Brain microvascular endothelial cell (primary cell): Measurements from ENCODE around the gene GDPD1.

Source experiments
- DNase-seq: peaks from one replicate; pipeline ENCODE4 v3.0.0-alpha.2; 2020
- H3K27ac ChIP-seq: fragments of 250-450 bp; sonication (Bioruptor Pico); 2 replicates; pipeline ENCODE4 v1.5.1; 2020; ENCODE audit warnings: mild to moderate bottlenecking, moderate library complexity
- H3K27me3 ChIP-seq: fragments of 250-450 bp; sonication (Bioruptor Pico); replicated peaks from 2 replicates; pipeline ENCODE4 v1.5.1; 2020; ENCODE audit warnings: mild to moderate bottlenecking
- H3K36me3 ChIP-seq: fragments of 250-450 bp; sonication (Bioruptor Pico); replicated peaks from 2 replicates; pipeline ENCODE4 v1.5.1; 2020; ENCODE audit warnings: mild to moderate bottlenecking
- H3K4me3 ChIP-seq: 2 replicates; pipeline ENCODE4 v1.5.1; 2011; ENCODE audit warnings: low read depth, mild to moderate bottlenecking, control low read depth, low read length, moderate library complexity
- in situ Hi-C: cut with HindIII; loops from 2 replicates; pipeline ENCODE4 v1.10.0; 2017; ENCODE audit warnings: low sequenced_read_pairs, low pct_ligation_motif_present
- TF ChIP-seq, protein P1 (sequence below): IDR thresholded peaks from 2 replicates; pipeline ENCODE4 v1.5.1; 2011; ENCODE audit warnings: low read depth, mild to moderate bottlenecking, moderate library complexity, low read length, control low read depth, inconsistent platforms; ENCODE audit errors: missing control alignments

GDPD1 gene

DNA sequence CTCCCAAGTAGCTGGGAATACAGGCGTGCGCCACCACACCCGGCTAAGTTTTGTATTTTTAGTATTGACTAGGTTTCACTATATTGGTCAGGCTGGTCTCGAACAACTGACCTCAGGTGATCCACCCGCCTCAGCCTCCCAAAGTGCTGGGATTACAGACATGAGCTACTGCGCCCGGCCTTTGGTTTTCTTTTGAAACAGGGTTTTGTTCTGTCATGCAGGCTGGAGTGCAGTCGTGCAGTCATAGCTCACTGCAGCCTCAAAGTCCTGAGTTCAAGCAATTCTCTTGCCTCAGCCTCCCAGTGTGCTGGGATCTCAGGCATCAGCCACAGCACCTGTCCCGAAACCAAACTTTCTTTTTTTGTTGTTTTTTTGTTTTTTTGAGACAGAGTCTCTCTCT, 39.7 kb upstream of the GDPD1 start:
- in situ Hi-C loops: no loop called here
- no peak for DNase-seq
- Histone ChIP-seq H3K36me3 (peaks cover under 1% of the 10 kb centered on the region), H3K27me3 (no peaks in the 10 kb centered on the region), H3K27ac (no peak overlapping the region), H3K4me3 (no peak overlapping the region)
- TF ChIP-seq, protein P1, sequence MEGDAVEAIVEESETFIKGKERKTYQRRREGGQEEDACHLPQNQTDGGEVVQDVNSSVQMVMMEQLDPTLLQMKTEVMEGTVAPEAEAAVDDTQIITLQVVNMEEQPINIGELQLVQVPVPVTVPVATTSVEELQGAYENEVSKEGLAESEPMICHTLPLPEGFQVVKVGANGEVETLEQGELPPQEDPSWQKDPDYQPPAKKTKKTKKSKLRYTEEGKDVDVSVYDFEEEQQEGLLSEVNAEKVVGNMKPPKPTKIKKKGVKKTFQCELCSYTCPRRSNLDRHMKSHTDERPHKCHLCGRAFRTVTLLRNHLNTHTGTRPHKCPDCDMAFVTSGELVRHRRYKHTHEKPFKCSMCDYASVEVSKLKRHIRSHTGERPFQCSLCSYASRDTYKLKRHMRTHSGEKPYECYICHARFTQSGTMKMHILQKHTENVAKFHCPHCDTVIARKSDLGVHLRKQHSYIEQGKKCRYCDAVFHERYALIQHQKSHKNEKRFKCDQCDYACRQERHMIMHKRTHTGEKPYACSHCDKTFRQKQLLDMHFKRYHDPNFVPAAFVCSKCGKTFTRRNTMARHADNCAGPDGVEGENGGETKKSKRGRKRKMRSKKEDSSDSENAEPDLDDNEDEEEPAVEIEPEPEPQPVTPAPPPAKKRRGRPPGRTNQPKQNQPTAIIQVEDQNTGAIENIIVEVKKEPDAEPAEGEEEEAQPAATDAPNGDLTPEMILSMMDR: no peak

DNA sequence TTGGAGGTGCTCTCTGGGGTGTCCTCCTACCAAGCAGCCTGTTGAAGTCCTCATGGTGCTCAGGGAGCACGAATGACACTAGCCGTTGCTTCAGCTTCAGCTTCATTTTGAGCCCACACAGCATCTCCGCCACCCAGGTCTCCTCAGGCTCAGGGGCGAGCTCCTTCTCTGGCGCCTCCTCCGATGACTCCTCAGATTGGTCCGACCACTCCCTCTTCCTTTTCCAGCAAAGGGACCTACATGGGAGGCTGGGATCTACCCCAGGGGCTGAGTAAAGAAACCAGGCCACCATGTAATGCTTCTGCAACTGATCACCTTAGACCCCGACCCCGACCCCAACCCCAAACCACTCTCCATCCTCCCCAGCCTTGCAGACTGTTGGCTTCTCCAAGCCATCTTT, 38.8 kb upstream of the GDPD1 start:
- Histone ChIP-seq H3K27me3 (no peaks in the 10 kb centered on the region), H3K36me3 (peaks cover 2% of the 10 kb centered on the region), H3K4me3 (no peak overlapping the region), H3K27ac (no peak overlapping the region)
- DNase-seq: no peak
- TF ChIP-seq, protein P1: no peak
- in situ Hi-C loops: no loop called here

DNA sequence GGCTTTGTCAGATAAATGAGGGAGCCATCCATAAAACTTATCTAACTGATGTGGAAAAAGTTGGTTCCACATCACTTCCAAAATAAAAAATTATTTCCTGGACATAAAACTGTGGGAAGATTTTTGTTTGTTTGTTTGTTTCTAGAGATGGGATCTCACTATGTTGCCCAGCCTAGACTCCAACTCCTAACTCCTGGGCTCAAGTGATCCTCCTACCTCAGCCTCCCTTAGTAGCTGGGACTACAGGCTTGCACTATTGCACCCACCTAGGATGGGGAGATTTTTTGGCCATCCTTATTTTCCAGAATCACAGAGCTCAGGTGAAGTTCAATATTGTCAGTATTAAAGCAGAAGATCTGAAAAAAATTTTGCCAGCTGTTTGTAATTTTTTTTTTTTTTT, 34.3 kb upstream of the GDPD1 start:
- Histone ChIP-seq H3K27me3 (no peaks in the 10 kb centered on the region), H3K27ac (no peak overlapping the region), H3K4me3 (no peak overlapping the region), H3K36me3 (peaks cover 2% of the 10 kb centered on the region)
- in situ Hi-C loops: no loop called here
- no peak for DNase-seq
- TF ChIP-seq, protein P1: no peak

DNA sequence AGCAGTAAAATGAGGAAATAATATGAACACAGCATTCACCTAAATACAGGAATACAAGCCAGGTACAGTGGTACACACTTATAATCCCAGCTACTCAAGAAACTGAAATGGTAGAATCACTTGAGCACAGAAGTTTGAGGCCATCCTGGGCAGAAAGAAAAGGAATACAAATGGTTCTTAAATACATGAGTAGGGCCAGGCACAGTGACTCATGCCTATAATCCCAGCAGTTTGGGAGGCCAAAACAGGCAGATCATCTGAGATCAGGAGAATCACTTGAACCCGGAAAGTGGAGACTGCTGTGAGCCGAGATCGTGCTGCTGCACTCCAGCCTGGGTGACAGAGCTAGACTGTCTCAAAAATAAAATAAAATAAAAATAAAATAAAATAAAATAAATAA, 33.5 kb upstream of the GDPD1 start:
- H3K36me3 ChIP-seq: peaks cover 2% of the 10 kb centered on the region
- TF ChIP-seq, protein P1: no peak
- H3K27me3 ChIP-seq: no peaks in the 10 kb centered on the region
- H3K4me3 ChIP-seq: no peak overlapping the region
- DNase-seq: no peak
- in situ Hi-C loops: no loop called here
- no peak overlapping the region for H3K27ac ChIP-seq

DNA sequence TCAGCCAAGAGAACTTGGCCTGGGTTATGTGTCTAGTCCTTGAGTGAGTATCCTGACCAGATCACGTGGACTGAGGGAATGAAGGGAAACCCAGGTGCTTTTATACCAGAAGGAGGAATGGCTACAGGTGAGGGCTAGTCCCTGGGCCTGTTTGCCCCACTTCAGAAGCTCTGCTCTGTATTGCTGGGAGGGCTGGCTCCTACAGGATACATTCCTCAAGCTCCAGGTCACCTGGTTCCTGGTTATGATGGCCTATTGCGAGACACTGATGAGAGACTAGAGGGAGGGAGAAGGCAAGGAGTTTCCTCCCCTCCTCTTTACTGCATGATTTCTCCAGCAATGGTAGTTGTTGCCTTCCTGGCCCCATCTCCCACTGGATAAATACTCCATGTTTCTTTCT, 29.5 kb upstream of the GDPD1 start:
- Histone ChIP-seq H3K27ac (no peak overlapping the region), H3K36me3 (no peaks in the 10 kb centered on the region), H3K4me3 (no peak overlapping the region), H3K27me3 (no peaks in the 10 kb centered on the region)
- in situ Hi-C loops: no loop called here
- DNase-seq: no peak
- TF ChIP-seq, protein P1: no peak

DNA sequence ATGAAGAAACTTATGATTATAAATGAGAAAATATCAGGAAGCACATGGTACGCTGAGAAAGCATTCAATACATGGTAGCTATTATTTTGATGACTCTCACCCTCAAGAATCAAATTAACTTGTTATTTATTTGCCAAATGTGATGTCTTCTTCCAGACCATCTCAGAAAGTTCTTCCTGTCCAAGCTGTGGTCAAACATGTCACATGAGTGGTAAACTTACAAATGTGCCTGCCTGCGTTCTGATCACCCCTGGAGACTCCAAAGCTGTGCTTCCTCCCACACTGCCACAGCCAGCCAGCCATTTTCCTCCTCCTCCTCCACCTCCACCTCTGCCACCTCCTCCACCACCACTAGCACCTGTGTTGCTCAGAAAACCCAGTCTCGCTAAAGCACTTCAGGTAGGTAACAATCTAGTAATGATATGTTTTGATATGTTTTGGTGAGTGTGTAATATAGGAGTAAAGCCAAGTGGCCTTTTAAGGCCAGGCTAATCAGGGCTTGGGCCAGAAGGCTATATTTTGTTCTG, 26.9 kb upstream of the GDPD1 start:
- in situ Hi-C loops: no loop called here
- TF ChIP-seq, protein P1: no peak
- no peaks in the 10 kb centered on the region for H3K36me3 ChIP-seq

More for the DNA sequence above, 26.9 kb upstream of the GDPD1 start:
- no peak for DNase-seq
- no peak overlapping the region for H3K27ac ChIP-seq
- H3K27me3 ChIP-seq: no peaks in the 10 kb centered on the region
- no peak overlapping the region for H3K4me3 ChIP-seq
